ENCODE data around the gene NLRP4. TPM values are rescaled to one million over a fixed set of nuclear protein-coding genes. Genes with fewer than 3 reads are reported as not detected.

Gene NLRP4, protein sequence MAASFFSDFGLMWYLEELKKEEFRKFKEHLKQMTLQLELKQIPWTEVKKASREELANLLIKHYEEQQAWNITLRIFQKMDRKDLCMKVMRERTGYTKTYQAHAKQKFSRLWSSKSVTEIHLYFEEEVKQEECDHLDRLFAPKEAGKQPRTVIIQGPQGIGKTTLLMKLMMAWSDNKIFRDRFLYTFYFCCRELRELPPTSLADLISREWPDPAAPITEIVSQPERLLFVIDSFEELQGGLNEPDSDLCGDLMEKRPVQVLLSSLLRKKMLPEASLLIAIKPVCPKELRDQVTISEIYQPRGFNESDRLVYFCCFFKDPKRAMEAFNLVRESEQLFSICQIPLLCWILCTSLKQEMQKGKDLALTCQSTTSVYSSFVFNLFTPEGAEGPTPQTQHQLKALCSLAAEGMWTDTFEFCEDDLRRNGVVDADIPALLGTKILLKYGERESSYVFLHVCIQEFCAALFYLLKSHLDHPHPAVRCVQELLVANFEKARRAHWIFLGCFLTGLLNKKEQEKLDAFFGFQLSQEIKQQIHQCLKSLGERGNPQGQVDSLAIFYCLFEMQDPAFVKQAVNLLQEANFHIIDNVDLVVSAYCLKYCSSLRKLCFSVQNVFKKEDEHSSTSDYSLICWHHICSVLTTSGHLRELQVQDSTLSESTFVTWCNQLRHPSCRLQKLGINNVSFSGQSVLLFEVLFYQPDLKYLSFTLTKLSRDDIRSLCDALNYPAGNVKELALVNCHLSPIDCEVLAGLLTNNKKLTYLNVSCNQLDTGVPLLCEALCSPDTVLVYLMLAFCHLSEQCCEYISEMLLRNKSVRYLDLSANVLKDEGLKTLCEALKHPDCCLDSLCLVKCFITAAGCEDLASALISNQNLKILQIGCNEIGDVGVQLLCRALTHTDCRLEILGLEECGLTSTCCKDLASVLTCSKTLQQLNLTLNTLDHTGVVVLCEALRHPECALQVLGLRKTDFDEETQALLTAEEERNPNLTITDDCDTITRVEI
- not detected for polyA plus RNA-seq
- long read RNA-seq, donor 1, result 0 reads
- long read RNA-seq, donor 2, result 0 reads
- long read RNA-seq, donor 3, result 0 reads
- long read RNA-seq, donor 4, result 0 reads
- long read RNA-seq, donor 5, result 0 reads
- long read RNA-seq, donor 6, result 0 reads
- long read RNA-seq, donor 7, result 0 reads
- long read RNA-seq, donor 8, result 0 reads
- long read RNA-seq, donor 9, result 0 reads
- long read RNA-seq, donor 10, result 0 reads
- long read RNA-seq, donor 11, result 0 reads

DNA sequence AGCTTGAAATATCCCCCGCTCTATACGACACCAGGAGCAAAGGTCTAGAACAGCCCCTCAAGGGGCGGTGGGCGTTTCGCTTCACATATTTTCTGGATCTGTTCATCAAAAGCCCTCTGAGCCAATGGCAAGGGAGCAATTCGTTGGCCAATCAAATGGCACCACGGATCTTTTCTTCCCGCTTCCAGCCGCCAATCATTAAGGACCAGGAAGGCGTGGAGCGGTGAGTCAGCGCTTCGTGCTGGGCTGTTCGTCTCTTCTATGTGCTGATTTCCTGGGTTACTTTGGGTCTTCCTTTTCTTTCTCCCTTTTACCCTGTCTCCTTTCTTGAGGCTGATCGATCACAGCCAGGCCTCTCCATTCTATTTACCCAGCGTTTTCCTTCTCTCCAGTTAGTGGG lies at the start of gene NLRP4:
Gene NLRP4, plus strand, starts transcription at position 201 of the 400 bp plus-strand sequence. CDS start 15,541 bp downstream, outside the sequence.
- Histone ChIP-seq H3K9me3 (ENCODE audit: control insufficient read depth, low read depth, low read length) (no peaks in the 10 kb centered on the region), H3K36me3 (ENCODE audit: control insufficient read depth, insufficient read depth, low read length) (no peaks in the 10 kb centered on the region), H3K27me3 (ENCODE audit: control insufficient read depth, insufficient read depth, low read length) (no peaks in the 10 kb centered on the region), H3K4me1 (ENCODE audit: control insufficient read depth, insufficient read depth, low read length) (no peaks in the 10 kb centered on the region), H3K27ac (ENCODE audit: low read length) (no peak within 1 kb of the TSS), H3K4me3 (ENCODE audit: low read length) (no peak within 1 kb of the TSS)
- no CpG with 5 or more reads among the region's 16 CpGs for WGBS (ENCODE audit: insufficient coverage, low lambda C conversion rate)
- DNase-seq, result no peak

DNA sequence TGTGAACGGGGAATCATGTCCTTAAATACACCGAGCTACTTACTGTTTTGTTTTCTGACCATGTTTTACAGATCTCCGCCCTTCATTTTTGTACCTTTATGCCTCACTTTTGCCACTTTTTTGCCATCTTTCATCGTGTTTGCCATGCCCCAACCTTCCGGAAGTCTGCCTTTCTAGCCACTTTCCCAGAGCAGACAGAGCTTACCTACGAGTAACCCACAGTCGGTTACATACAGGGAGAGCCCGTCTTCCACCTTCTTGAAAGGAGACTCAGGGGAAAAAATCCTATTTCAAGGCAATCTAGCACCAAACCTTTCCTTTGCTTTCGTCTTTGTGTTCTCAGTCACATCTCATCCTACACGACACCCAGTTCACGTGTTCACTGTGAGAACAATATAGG lies 41.3 kb upstream of the NLRP4 start:
- Histone ChIP-seq H3K9me3 (ENCODE audit: control insufficient read depth, low read depth, low read length) (no peaks in the 10 kb centered on the region), H3K4me1 (ENCODE audit: control insufficient read depth, insufficient read depth, low read length) (no peaks in the 10 kb centered on the region), H3K36me3 (ENCODE audit: control insufficient read depth, insufficient read depth, low read length) (no peaks in the 10 kb centered on the region), H3K27me3 (ENCODE audit: control insufficient read depth, insufficient read depth, low read length) (no peaks in the 10 kb centered on the region), H3K4me3 (ENCODE audit: low read length) (no peak overlapping the region), H3K27ac (ENCODE audit: low read length) (no peak overlapping the region)
- no peak for DNase-seq
- 92% methylated on average over 7 of the region's 11 CpGs for WGBS (ENCODE audit: insufficient coverage, low lambda C conversion rate)

DNA sequence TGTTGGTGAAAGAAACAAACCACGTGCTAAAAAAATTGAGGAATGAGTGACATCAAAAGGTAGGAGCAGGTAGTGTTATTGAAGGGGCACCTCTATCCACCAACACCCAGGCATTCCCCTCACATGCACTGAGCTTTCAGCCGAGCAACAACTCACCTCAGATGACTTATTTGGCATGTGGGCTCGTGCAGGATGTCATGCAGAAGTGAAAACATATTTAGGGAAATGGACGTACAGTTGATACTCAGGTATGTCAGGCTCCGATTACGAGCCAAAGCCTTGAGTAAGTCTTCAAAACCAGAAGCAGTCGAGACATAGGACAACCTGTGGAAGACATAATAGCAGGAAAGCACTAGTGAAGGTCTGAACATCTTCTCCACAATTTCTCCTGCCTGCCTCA lies 34.9 kb upstream of the NLRP4 start:
- no peaks in the 10 kb centered on the region for H3K36me3 ChIP-seq (ENCODE audit: control insufficient read depth, insufficient read depth, low read length)
- H3K27ac ChIP-seq (ENCODE audit: low read length), result no peak overlapping the region
- no peaks in the 10 kb centered on the region for H3K9me3 ChIP-seq (ENCODE audit: control insufficient read depth, low read depth, low read length)
- no peak overlapping the region for H3K4me3 ChIP-seq (ENCODE audit: low read length)
- 56% methylated on average over 1 of the region's 7 CpGs for WGBS (ENCODE audit: insufficient coverage, low lambda C conversion rate)
- no peaks in the 10 kb centered on the region for H3K27me3 ChIP-seq (ENCODE audit: control insufficient read depth, insufficient read depth, low read length)
- DNase-seq, result no peak
- no peaks in the 10 kb centered on the region for H3K4me1 ChIP-seq (ENCODE audit: control insufficient read depth, insufficient read depth, low read length)

DNA sequence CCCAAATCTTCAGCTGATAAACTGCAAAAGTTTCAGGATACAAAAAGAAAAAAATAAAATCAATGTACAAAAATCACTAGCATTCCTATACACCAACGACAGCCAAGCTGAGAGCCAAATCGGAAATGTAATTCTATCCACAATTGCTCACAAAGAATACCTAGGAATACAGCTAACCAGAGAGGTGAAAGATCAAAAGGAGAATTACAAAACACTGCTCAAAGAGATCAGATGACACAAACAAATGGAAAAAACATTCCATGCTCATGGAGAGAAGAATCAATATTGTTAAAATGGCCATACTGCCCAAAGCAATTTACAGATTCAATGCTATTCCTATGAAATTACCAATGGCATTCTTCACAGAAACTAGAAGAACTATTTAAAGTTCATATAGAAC lies 34.1 kb upstream of the NLRP4 start:
- Histone ChIP-seq H3K27ac (ENCODE audit: low read length) (no peak overlapping the region), H3K4me1 (ENCODE audit: control insufficient read depth, insufficient read depth, low read length) (no peaks in the 10 kb centered on the region), H3K9me3 (ENCODE audit: control insufficient read depth, low read depth, low read length) (no peaks in the 10 kb centered on the region), H3K36me3 (ENCODE audit: control insufficient read depth, insufficient read depth, low read length) (no peaks in the 10 kb centered on the region), H3K27me3 (ENCODE audit: control insufficient read depth, insufficient read depth, low read length) (no peaks in the 10 kb centered on the region), H3K4me3 (ENCODE audit: low read length) (no peak overlapping the region)
- no peak for DNase-seq
- 71% methylated on average over 2 of the region's 2 CpGs for WGBS (ENCODE audit: insufficient coverage, low lambda C conversion rate)

DNA sequence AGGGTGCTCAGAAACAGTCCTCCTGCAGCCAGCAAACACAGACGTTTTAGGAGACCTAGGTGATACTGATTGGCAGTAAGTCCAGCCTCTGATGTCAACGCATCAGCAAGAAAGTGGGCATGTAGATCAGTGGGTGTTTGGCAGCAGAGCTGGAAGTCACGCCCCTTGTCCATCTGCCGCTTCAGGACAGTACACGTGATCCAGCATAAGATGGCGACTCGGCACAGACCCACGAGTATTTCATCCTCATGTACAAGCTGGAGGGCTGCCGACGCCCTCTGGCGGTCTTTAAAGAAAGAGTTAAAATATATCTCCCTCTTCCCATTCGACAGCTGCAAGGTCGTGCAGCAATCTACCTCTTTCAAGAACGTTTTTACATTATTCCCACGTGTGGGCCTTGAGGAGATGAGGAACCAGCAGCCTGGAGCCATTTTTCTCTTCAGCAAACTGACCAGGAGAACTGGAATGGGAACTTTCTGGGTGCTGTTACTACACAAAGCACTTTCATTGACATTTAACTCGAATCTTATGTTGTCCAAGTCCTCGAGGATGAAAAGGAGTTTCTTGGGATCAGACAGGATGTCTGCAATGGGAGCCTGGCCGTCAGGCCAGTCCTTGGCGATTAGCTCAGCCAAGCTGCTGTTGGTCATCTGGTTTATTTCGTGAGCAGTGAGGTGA lies 26.8 kb upstream of the NLRP4 start:
- H3K27ac ChIP-seq (ENCODE audit: low read length), result no peak overlapping the region
- no CpG with 5 or more reads among the region's 20 CpGs for WGBS (ENCODE audit: insufficient coverage, low lambda C conversion rate)
- DNase-seq, result peak; percentile 56 to 62
- H3K4me1 ChIP-seq (ENCODE audit: control insufficient read depth, insufficient read depth, low read length), result no peaks in the 10 kb centered on the region
- no peak overlapping the region for H3K4me3 ChIP-seq (ENCODE audit: low read length)
- no peaks in the 10 kb centered on the region for H3K9me3 ChIP-seq (ENCODE audit: control insufficient read depth, low read depth, low read length)
- no peaks in the 10 kb centered on the region for H3K36me3 ChIP-seq (ENCODE audit: control insufficient read depth, insufficient read depth, low read length)
- no peaks in the 10 kb centered on the region for H3K27me3 ChIP-seq (ENCODE audit: control insufficient read depth, insufficient read depth, low read length)

DNA sequence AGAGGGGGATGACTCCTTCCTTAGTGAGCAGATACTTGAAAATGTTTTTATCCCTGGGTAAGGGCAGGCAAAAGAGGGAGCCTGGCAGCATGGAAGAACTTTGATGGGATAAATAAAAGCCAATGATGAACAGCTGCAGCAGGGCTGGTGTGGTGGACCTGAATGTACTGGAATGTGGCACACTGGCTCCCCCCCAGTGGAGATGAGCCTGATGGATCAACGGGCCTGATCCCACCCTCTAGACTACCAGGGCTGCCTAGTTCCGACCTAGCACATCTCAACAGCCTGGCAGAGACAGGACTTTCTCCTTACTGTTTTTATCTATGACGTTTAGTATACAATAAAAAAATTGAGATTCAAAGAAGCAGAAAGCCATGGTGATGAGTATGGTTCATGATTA lies 25.0 kb upstream of the NLRP4 start:
- WGBS (ENCODE audit: insufficient coverage, low lambda C conversion rate), result 100% methylated on average over 2 of the region's 3 CpGs
- Histone ChIP-seq H3K9me3 (ENCODE audit: control insufficient read depth, low read depth, low read length) (no peaks in the 10 kb centered on the region), H3K4me3 (ENCODE audit: low read length) (no peak overlapping the region), H3K27ac (ENCODE audit: low read length) (no peak overlapping the region), H3K27me3 (ENCODE audit: control insufficient read depth, insufficient read depth, low read length) (no peaks in the 10 kb centered on the region), H3K36me3 (ENCODE audit: control insufficient read depth, insufficient read depth, low read length) (no peaks in the 10 kb centered on the region), H3K4me1 (ENCODE audit: control insufficient read depth, insufficient read depth, low read length) (no peaks in the 10 kb centered on the region)
- no peak for DNase-seq

DNA sequence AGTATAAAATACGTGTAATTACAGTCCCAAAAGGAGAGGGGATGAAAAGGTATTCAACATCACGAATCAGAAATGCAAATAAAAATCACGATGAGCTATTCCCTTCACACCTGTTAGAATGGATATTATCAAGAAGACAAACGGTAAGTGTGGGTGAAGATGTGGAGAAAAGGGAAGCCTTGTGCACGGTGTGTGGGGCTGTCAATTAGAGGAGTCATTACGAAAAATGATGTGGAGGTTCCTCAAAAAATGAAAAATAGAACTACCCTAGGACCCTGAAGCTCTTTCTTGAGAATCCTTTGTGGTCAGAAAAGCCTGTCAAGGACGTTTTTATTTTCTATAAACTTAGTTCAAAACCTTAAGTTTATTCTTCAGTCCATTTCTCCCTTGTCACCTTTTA lies 23.9 kb upstream of the NLRP4 start:
- WGBS (ENCODE audit: insufficient coverage, low lambda C conversion rate), result 65% methylated on average over 5 of the region's 7 CpGs
- no peak for DNase-seq
- no peaks in the 10 kb centered on the region for H3K4me1 ChIP-seq (ENCODE audit: control insufficient read depth, insufficient read depth, low read length)
- no peaks in the 10 kb centered on the region for H3K9me3 ChIP-seq (ENCODE audit: control insufficient read depth, low read depth, low read length)
- no peak overlapping the region for H3K4me3 ChIP-seq (ENCODE audit: low read length)
- H3K36me3 ChIP-seq (ENCODE audit: control insufficient read depth, insufficient read depth, low read length), result no peaks in the 10 kb centered on the region
- H3K27me3 ChIP-seq (ENCODE audit: control insufficient read depth, insufficient read depth, low read length), result no peaks in the 10 kb centered on the region
- H3K27ac ChIP-seq (ENCODE audit: low read length), result no peak overlapping the region

DNA sequence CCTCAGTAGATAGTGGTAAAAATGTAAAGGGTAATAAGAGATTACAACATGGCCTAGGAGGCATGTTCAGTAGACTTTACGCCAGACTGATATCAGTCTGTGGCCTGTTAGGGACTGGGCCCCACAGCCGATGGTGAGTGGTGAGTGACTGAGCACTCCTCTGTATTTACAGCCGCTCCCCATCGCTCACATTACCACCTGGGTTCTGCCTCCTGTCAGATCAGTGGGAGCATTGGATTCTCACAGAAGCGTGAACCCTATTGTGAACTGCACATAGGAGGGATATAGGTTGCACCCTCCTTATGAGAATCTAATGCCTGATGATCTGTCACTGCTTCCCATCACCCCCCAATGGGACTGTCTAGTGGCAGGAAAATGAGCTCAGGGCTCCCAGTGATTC lies 22.4 kb upstream of the NLRP4 start:
- WGBS (ENCODE audit: insufficient coverage, low lambda C conversion rate), result no CpG with 5 or more reads among the region's 5 CpGs
- DNase-seq, result no peak

DNA sequence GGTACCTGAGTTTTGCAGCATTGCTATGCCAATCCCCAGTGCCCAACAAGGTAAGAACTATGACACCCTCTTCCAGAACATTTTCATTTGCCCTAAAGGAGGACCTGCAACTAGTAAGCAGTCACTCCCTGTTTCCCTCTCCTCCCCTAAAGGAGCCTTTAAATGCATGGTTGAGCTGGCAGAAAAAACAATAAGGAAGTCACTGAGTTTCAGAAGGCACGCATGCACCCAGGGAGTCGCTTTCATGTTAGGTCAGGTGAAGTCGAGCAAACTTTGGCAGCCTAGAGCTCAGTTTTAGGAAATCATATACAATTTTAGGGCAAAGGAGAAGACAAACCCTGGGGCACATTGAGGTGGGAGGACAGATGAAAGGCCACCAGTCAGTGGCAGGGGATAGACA lies 16.3 kb upstream of the NLRP4 start:
- DNase-seq, result no peak
- Histone ChIP-seq H3K4me1 (ENCODE audit: control insufficient read depth, insufficient read depth, low read length) (no peaks in the 10 kb centered on the region), H3K27me3 (ENCODE audit: control insufficient read depth, insufficient read depth, low read length) (no peaks in the 10 kb centered on the region), H3K36me3 (ENCODE audit: control insufficient read depth, insufficient read depth, low read length) (no peaks in the 10 kb centered on the region), H3K4me3 (ENCODE audit: low read length) (no peak overlapping the region), H3K27ac (ENCODE audit: low read length) (no peak overlapping the region), H3K9me3 (ENCODE audit: control insufficient read depth, low read depth, low read length) (no peaks in the 10 kb centered on the region)
- 82% methylated on average over 2 of the region's 3 CpGs for WGBS (ENCODE audit: insufficient coverage, low lambda C conversion rate)

More for the DNA sequence above, 22.4 kb upstream of the NLRP4 start:
- Histone ChIP-seq H3K9me3 (ENCODE audit: control insufficient read depth, low read depth, low read length) (no peaks in the 10 kb centered on the region), H3K27ac (ENCODE audit: low read length) (no peak overlapping the region), H3K4me1 (ENCODE audit: control insufficient read depth, insufficient read depth, low read length) (no peaks in the 10 kb centered on the region), H3K27me3 (ENCODE audit: control insufficient read depth, insufficient read depth, low read length) (no peaks in the 10 kb centered on the region), H3K4me3 (ENCODE audit: low read length) (no peak overlapping the region), H3K36me3 (ENCODE audit: control insufficient read depth, insufficient read depth, low read length) (no peaks in the 10 kb centered on the region)

DNA sequence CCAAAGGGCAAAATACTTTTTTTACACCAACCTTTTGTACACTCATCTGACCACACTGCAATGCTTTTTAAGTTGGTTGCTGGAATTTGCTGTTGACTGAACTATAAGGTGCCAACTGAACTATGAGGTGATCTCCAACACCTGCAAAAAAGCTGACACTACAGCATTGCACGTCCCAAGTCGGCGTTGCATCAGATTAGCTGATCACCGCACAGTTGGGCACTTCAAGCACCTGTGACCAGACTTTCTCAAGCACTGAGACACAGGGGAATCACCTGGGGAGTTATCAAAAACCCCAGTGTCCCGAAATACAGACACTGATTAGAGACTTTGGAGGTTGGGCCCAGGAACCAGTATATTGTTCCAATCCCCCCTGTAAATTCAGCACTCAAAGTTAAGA lies 5.7 kb upstream of the NLRP4 start:
- H3K27ac ChIP-seq (ENCODE audit: low read length), result no peak overlapping the region

More for the DNA sequence above, 5.7 kb upstream of the NLRP4 start:
- DNase-seq, result no peak
- H3K4me3 ChIP-seq (ENCODE audit: low read length), result no peak overlapping the region
- WGBS (ENCODE audit: insufficient coverage, low lambda C conversion rate), result no CpG with 5 or more reads among the region's 5 CpGs
- no peaks in the 10 kb centered on the region for H3K27me3 ChIP-seq (ENCODE audit: control insufficient read depth, insufficient read depth, low read length)
- no peaks in the 10 kb centered on the region for H3K9me3 ChIP-seq (ENCODE audit: control insufficient read depth, low read depth, low read length)
- no peaks in the 10 kb centered on the region for H3K4me1 ChIP-seq (ENCODE audit: control insufficient read depth, insufficient read depth, low read length)
- H3K36me3 ChIP-seq (ENCODE audit: control insufficient read depth, insufficient read depth, low read length), result no peaks in the 10 kb centered on the region
